Measurements from ENCODE around the gene ATP1A4. TPM values are rescaled to one million over a fixed set of nuclear protein-coding genes. Genes with fewer than 3 reads are reported as not detected.

Gene ATP1A4
- total RNA-seq, 1 experiment from 2014 or later, result not detected

DNA sequence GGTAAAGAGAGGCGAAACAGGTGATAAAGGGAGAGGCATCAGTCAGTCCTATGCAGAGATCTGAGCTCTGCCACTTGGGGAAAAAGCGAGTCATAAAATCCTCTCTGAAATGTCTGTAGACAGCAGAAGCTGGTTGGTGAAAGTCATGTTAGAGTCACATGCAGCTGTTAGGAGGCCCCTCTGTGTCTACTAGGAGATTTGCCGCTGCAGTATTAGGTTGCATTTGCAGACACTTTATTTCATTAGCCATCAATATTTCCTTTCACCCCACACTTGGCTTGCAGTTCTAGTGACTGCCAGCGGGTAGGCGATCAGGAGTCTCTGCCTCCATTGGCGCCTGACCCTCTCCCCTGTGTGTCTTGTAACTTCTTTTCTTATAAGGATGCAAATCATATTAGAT is 16.2 kb downstream of the ATP1A4 start:
- BruUV-seq (replicated peaks), result no TSS peak
- TF ChIP-seq, protein P1, sequence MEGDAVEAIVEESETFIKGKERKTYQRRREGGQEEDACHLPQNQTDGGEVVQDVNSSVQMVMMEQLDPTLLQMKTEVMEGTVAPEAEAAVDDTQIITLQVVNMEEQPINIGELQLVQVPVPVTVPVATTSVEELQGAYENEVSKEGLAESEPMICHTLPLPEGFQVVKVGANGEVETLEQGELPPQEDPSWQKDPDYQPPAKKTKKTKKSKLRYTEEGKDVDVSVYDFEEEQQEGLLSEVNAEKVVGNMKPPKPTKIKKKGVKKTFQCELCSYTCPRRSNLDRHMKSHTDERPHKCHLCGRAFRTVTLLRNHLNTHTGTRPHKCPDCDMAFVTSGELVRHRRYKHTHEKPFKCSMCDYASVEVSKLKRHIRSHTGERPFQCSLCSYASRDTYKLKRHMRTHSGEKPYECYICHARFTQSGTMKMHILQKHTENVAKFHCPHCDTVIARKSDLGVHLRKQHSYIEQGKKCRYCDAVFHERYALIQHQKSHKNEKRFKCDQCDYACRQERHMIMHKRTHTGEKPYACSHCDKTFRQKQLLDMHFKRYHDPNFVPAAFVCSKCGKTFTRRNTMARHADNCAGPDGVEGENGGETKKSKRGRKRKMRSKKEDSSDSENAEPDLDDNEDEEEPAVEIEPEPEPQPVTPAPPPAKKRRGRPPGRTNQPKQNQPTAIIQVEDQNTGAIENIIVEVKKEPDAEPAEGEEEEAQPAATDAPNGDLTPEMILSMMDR (conservative IDR thresholded peaks at IDR 0.05; ENCODE audit: low read depth, low read length), result 0 out of 2 replicates have a peak, but pooled peaks have one; percentile 14
- no peak for TF ChIP-seq EZH2 (IDR thresholded peaks at IDR 0.05; ENCODE audit: borderline replicate concordance, low read depth, low read length, poor library complexity, severe bottlenecking)
- Histone ChIP-seq H3K27ac (ENCODE audit: low read depth, low read length, poor library complexity, severe bottlenecking) (no peak overlapping the region), H3K36me3 (ENCODE audit: insufficient read depth, low read length, poor library complexity, severe bottlenecking) (no peaks in the 10 kb centered on the region), H3K9me3 (ENCODE audit: low read depth, low read length, poor library complexity, severe bottlenecking) (no peaks in the 10 kb centered on the region), H3K4me1 (ENCODE audit: insufficient read depth, low read length, poor library complexity, severe bottlenecking) (peaks cover 17% of the 10 kb centered on the region), H3K27me3 (replicated peaks; ENCODE audit: insufficient read depth, low read depth, low read length, poor library complexity) (no peaks in the 10 kb centered on the region), H3K4me3 (ENCODE audit: low read depth, low read length, poor library complexity, severe bottlenecking) (no peak overlapping the region)
- intact Hi-C loops (cut with micrococcal nuclease; ENCODE audit: unreplicated experiment), result no loop called here
- ChIA-PET CTCF (no interaction called here), POLR2A (ENCODE audit: low non-redundant PET) (interaction anchor here (0.6 kb wide), 1 partner anchor 31 kb away, joined by 3 read pairs; no protein-coding TSS in a partner anchor)
- peak; percentile 14 for DNase-seq (ENCODE audit: low spot score)

DNA sequence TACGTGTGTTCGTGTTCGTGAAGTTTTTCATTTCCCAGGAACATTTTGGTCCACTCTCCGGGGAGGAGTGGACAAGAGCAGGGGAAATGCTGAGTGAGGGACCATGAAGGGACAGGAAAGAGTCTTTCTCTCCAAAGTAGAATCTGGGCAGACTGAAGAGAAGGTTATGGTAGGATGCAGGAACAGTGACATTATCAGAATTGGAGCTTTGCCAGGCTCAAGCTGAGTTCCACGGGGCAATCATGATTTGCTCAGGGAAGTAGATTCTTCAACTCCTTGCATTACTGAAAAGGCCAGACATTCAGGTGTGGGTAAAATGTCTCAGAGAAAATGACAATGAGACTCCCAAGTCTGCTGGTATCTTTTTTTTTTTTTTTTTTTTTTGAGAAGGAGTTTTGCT is 16.6 kb downstream of the ATP1A4 start:
- intact Hi-C loops (cut with micrococcal nuclease; ENCODE audit: unreplicated experiment), result no loop called here
- no peaks in the 10 kb centered on the region for H3K9me3 ChIP-seq (ENCODE audit: low read depth, low read length, poor library complexity, severe bottlenecking)
- no TSS peak for BruUV-seq (replicated peaks)
- TF ChIP-seq, protein P1 (conservative IDR thresholded peaks at IDR 0.05; ENCODE audit: low read depth, low read length), result no peak
- no peak for TF ChIP-seq EZH2 (IDR thresholded peaks at IDR 0.05; ENCODE audit: borderline replicate concordance, low read depth, low read length, poor library complexity, severe bottlenecking)
- ChIA-PET CTCF (no interaction called here), POLR2A (ENCODE audit: low non-redundant PET) (no interaction called here)
- H3K27me3 ChIP-seq (replicated peaks; ENCODE audit: insufficient read depth, low read depth, low read length, poor library complexity), result no peaks in the 10 kb centered on the region
- no peak overlapping the region for H3K27ac ChIP-seq (ENCODE audit: low read depth, low read length, poor library complexity, severe bottlenecking)
- no peaks in the 10 kb centered on the region for H3K36me3 ChIP-seq (ENCODE audit: insufficient read depth, low read length, poor library complexity, severe bottlenecking)
- no peak overlapping the region for H3K4me3 ChIP-seq (ENCODE audit: low read depth, low read length, poor library complexity, severe bottlenecking)
- DNase-seq (ENCODE audit: low spot score), result peak; percentile 45
- H3K4me1 ChIP-seq (ENCODE audit: insufficient read depth, low read length, poor library complexity, severe bottlenecking), result peaks cover 17% of the 10 kb centered on the region

DNA sequence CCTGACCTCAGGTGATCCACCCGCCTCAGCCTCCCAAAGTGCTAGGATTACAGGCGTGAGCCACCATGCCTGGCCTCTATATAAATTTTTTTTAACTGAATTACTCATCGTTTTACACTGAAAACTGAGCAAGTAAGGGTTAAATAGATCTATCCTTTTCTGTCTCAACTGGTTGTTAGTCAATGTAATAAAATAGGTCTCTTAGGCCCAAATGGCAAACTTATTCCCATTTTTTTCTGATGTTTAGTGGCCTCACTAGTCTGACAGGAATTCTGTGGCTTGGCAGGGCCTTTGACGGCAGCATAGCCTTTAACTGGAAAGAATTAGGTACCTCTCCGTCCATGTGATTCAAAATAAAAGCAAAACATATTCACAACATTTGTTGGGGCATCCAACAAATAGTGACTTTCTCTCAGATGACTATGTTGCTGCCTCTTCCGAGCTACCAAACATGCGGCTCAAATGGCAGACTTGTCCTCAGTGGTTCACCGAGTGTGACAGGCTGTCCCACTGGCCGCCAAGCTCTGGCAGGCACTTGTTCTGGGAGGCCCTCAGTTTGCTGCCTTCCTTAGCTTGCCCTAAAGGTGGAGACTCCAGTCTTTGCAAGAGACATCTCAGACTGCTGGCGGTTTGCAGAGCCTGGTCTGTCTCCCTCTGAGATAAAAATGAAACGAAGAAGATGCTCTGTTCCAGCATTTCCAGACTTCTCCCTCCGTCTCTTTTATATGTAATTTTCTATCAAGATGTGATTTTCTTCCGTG is 17.4 kb downstream of the ATP1A4 start:
- no peak overlapping the region for H3K4me3 ChIP-seq (ENCODE audit: low read depth, low read length, poor library complexity, severe bottlenecking)
- DNase-seq (ENCODE audit: low spot score), result peak; percentile 61
- no peaks in the 10 kb centered on the region for H3K36me3 ChIP-seq (ENCODE audit: insufficient read depth, low read length, poor library complexity, severe bottlenecking)
- no peaks in the 10 kb centered on the region for H3K27me3 ChIP-seq (replicated peaks; ENCODE audit: insufficient read depth, low read depth, low read length, poor library complexity)
- intact Hi-C loops (cut with micrococcal nuclease; ENCODE audit: unreplicated experiment), result no loop called here
- peaks cover 17% of the 10 kb centered on the region for H3K4me1 ChIP-seq (ENCODE audit: insufficient read depth, low read length, poor library complexity, severe bottlenecking)
- no peak for TF ChIP-seq EZH2 (IDR thresholded peaks at IDR 0.05; ENCODE audit: borderline replicate concordance, low read depth, low read length, poor library complexity, severe bottlenecking)
- TF ChIP-seq, protein P1 (conservative IDR thresholded peaks at IDR 0.05; ENCODE audit: low read depth, low read length), result 0 out of 2 replicates have a peak, but pooled peaks have one; percentile 19
- H3K27ac ChIP-seq (ENCODE audit: low read depth, low read length, poor library complexity, severe bottlenecking), result peak overlapping the region; percentile 44
- no TSS peak for BruUV-seq (replicated peaks)
- no peaks in the 10 kb centered on the region for H3K9me3 ChIP-seq (ENCODE audit: low read depth, low read length, poor library complexity, severe bottlenecking)
- POLR2A ChIA-PET (ENCODE audit: low non-redundant PET), result interaction anchor here (0.6 kb wide), 1 partner anchor 37 kb away, joined by 3 read pairs; no protein-coding TSS in a partner anchor
- CTCF ChIA-PET, result interaction anchor here (0.6 to 1.3 kb wide), 2 partner anchors 83 kb away, joined by 3 to 4 read pairs; no protein-coding TSS in a partner anchor

Measured in A673 (cell line).